Lower lobe of right lung (tissue), 2 donors: ENCODE results near the gene MIAT. TPM values are rescaled to one million over a fixed set of nuclear protein-coding genes. Genes with fewer than 3 reads are reported as not detected.

Experiments used
- ATAC-seq, 2 donors: fragments of 200-7000 bp; cut with Tn5 transposase; one replicate each; pipeline ENCODE4 v1.9.1; 2020 to 2022; ENCODE audit warnings: mild to moderate bottlenecking in 2 of 2, moderate library complexity in 2 of 2
- DNase-seq: peaks from one replicate; pipeline ENCODE4 v3.0.0-alpha.2; 2020
- H3K27ac ChIP-seq: fragments of 200-600 bp; one replicate; pipeline ENCODE4 v1.8.0; 2022
- H3K27me3 ChIP-seq: fragments of 200-600 bp; one replicate; pipeline ENCODE4 v1.8.0; 2022; ENCODE audit warnings: low read depth
- H3K36me3 ChIP-seq: fragments of 200-600 bp; one replicate; pipeline ENCODE4 v1.8.0; 2022; ENCODE audit warnings: mild to moderate bottlenecking
- H3K4me1 ChIP-seq: fragments of 200-600 bp; one replicate; pipeline ENCODE4 v1.8.0; 2022
- H3K4me3 ChIP-seq: fragments of 200-600 bp; one replicate; pipeline ENCODE4 v1.8.0; 2022; ENCODE audit warnings: mild to moderate bottlenecking
- H3K9me3 ChIP-seq: fragments of 200-600 bp; one replicate; pipeline ENCODE4 v1.8.0; 2022
- intact Hi-C: fragments of 100-400 bp; cut with DNase I; formaldehyde crosslinking; loops from one replicate; pipeline ENCODE4 v1.11.0; 2022
- total RNA-seq: library from RNA; stranded (reverse); fragmentation: NEBNext Ultra II Directional; extraction: Animal tissue kit (Norgen Biotek cat#: 25700); gene quantifications from one replicate; pipeline ENCODE4 v1.2.1, GENCODE V29; 2021
- TF ChIP-seq, protein P1 (sequence below): fragments of 200-600 bp; IDR thresholded peaks from one replicate; pipeline ENCODE4 v1.8.0; 2022; ENCODE audit warnings: antibody characterized with exemption, mild to moderate bottlenecking
- donor health status: DM: no; HTN: yes; CAD: no; lungs with severe emphysema.

The MIAT gene
- total RNA-seq, 1 donor from 2014 or later = 6.8 TPM

DNA sequence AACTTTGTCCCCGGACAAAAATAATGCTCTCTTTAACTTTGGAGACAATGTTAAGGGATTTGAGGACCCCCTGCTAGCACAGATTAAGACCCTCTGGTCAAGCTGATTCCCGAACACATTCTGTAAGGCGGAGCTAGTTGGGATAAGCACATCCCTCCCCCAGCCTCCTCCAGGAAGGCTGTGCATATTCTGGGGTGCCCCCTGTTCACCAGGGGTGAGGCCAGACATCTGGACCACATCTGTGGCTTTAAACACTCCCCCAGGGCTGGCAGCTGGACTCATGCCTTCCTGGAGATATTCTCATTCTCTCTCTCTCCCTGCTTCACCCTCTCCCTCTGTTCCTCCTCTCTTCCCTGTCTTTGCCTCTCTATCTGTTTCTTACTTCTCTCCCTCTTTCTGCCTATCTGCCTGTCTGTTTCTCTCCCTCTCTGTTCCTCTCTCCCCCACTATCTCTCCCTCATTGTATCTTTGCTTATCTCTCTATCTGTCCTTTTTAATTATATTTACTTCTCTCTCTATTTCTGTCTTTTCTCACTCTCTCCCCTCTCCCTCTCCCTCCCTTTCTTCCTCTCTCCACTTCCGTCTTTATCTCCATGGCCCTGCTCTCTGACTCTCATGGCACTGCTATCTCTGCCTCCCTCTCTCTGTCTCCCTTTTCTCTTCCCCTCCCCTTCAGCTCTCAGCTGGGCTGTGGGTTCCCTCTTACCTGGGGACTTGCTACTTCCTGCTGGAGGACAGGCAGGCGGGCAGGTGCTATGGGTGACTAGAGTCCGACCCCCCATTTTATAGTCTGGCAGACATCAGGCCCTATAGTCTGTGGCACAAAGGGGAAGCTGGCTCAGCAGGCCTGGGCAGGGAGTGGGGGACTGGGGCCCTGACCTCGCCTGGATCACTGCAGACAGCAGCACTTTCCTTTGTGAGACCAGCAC lies 39.9 kb upstream of the MIAT start, which contains the start of gene CRYBB1:
Gene CRYBB1, minus strand, starts transcription at position 757 of the 929 bp plus-strand sequence. CDS start 1,708 bp downstream, outside the sequence.
- Histone ChIP-seq H3K4me3 (no peak within 1 kb of the TSS), H3K27me3 (peaks cover 5% of the 10 kb centered on the region), H3K9me3 (no peaks in the 10 kb centered on the region), H3K27ac (peak within 1 kb of the TSS; percentile 24), H3K4me1 (peaks cover 30% of the 10 kb centered on the region), H3K36me3 (no peaks in the 10 kb centered on the region)
- TF ChIP-seq, protein P1, sequence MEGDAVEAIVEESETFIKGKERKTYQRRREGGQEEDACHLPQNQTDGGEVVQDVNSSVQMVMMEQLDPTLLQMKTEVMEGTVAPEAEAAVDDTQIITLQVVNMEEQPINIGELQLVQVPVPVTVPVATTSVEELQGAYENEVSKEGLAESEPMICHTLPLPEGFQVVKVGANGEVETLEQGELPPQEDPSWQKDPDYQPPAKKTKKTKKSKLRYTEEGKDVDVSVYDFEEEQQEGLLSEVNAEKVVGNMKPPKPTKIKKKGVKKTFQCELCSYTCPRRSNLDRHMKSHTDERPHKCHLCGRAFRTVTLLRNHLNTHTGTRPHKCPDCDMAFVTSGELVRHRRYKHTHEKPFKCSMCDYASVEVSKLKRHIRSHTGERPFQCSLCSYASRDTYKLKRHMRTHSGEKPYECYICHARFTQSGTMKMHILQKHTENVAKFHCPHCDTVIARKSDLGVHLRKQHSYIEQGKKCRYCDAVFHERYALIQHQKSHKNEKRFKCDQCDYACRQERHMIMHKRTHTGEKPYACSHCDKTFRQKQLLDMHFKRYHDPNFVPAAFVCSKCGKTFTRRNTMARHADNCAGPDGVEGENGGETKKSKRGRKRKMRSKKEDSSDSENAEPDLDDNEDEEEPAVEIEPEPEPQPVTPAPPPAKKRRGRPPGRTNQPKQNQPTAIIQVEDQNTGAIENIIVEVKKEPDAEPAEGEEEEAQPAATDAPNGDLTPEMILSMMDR = no peak
- intact Hi-C loops = no loop called here
- ATAC-seq = peak in 1 of 2 donors; percentile 53
- no peak for DNase-seq

DNA sequence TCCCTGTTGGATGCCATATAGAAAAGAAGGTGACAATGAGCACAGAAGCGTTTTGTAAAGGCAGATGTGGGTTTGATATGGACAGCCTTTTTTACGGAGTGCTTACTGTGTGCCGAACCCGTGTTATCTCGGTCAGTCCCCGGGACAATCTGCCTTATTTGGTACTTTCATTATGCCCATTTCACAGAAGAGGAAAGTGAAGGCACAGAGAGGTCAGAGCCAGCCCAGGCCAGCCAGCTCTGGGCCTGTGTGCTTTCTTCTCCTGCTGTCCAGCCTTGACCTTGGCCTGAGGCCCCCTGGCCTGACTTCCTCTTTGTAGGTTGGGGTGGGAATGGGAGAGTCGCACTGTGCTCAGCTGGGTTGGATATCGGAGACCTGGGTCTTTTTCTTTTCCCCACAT lies 38.9 kb upstream of the MIAT start:
- intact Hi-C loops = no loop called here
- Histone ChIP-seq H3K4me1 (peaks cover 30% of the 10 kb centered on the region), H3K27me3 (peaks cover 5% of the 10 kb centered on the region), H3K27ac (peak overlapping the region; percentile 24), H3K4me3 (no peak overlapping the region), H3K36me3 (no peaks in the 10 kb centered on the region), H3K9me3 (no peaks in the 10 kb centered on the region)
- ATAC-seq (no peak), DNase-seq (no peak)
- TF ChIP-seq, protein P1 = no peak

DNA sequence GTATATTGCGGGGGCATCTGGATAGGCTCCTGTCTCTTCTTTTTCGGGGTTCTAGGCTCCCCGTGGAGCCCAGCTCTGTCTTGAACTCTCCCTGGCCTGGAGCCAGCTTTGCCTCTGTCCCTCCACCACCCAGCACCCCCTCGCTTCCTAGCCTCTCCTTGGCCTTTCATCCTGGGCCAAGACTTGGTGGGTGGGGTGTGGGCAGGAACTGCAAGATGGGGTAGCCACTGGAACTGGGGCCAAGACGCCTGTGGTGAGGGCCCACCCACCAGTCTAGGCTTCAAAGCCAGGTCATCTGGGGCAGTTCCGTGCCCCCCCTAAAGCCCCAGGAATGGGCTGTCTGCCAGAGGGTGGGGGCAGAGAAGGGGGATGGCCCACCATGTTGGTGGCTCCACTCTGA lies 37.9 kb upstream of the MIAT start:
- intact Hi-C loops = no loop called here
- ATAC-seq (peak in 1 of 2 donors; percentile 33), DNase-seq (no peak)
- TF ChIP-seq, protein P1 = no peak
- no peaks in the 10 kb centered on the region for H3K36me3 ChIP-seq
- H3K27me3 ChIP-seq = peaks cover under 1% of the 10 kb centered on the region
- no peaks in the 10 kb centered on the region for H3K9me3 ChIP-seq
- H3K4me3 ChIP-seq = no peak overlapping the region
- peaks cover 30% of the 10 kb centered on the region for H3K4me1 ChIP-seq
- H3K27ac ChIP-seq = no peak overlapping the region

DNA sequence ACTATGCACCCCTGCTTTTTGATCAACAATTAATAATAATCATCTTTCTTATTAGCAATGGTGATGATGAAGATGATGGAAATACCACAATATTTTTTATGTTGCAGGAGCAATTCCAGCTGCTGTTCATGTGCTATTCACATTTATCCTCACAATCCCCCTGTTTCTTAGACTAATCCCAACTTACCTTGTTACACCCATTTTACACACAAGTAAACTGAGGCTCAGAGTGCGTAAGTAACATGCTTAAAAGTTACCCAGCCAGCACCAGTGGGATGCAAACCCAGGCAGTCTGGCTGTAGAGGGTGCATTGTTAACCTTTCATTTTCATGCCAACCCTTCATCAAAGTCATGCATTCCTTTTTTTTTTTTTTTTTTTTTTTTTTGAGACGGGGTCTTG lies 37.2 kb upstream of the MIAT start:
- intact Hi-C loops = no loop called here
- no peak overlapping the region for H3K4me3 ChIP-seq
- TF ChIP-seq, protein P1 = no peak

DNA sequence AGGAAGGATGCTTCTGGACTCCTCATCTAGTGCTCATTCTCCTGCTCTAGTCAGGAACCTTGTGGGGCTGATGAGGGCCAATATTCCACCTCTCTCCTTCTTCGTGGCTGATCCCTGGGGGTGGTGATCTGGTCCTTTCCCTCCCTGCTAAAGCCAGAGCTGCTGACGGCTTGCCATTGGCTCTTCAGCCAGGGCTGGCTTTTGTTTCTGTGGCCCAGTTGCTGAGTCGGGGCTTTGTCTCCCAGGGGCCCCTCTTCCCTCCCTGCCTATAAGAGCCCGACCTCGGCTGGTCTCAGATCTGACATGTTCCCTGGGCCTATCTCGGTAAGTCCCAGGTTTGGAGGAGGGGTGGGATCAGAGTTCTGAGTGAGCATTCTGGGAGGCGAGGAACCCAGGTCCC lies 35.7 kb upstream of the MIAT start, which contains the start of gene CRYBA4:
Gene CRYBA4, plus strand, starts transcription at position 301 of the 400 bp plus-strand sequence. CDS start 634 bp downstream, outside the sequence.
- Histone ChIP-seq H3K4me1 (peaks cover 22% of the 10 kb centered on the region), H3K27me3 (no peaks in the 10 kb centered on the region), H3K4me3 (no peak within 1 kb of the TSS), H3K36me3 (no peaks in the 10 kb centered on the region), H3K27ac (no peak within 1 kb of the TSS), H3K9me3 (no peaks in the 10 kb centered on the region)
- ATAC-seq = no peak
- DNase-seq = no peak
- intact Hi-C loops = no loop called here
- TF ChIP-seq, protein P1 = no peak

More for the DNA sequence above, 37.2 kb upstream of the MIAT start:
- H3K9me3 ChIP-seq = no peaks in the 10 kb centered on the region
- no peak overlapping the region for H3K27ac ChIP-seq
- peaks cover 30% of the 10 kb centered on the region for H3K4me1 ChIP-seq
- no peak for DNase-seq
- H3K36me3 ChIP-seq = no peaks in the 10 kb centered on the region
- no peaks in the 10 kb centered on the region for H3K27me3 ChIP-seq
- no peak for ATAC-seq
